Panc1 (cell line): ENCODE measurements around the gene ZNF845. TPM values are rescaled to one million over a fixed set of nuclear protein-coding genes. Genes with fewer than 3 reads are reported as not detected.

Experiments used
- ATAC-seq: fragments of 200-7000 bp; cut with Tn5 transposase; 2 replicates; pipeline ENCODE4 v1.9.1; 2020; ENCODE audit warnings: mild to moderate bottlenecking, moderate library complexity
- BruUV-seq: library from RNA; stranded (reverse); fragments of 400-500 nt; replicated peaks from 2 replicates; lab custom pipeline; 2021; lab: Mats Ljungman, UMichigan
- CTCF ChIA-PET: fragments of 300-600 bp; sonication (Branson Sonifier 250); formaldehyde crosslinking; loops from one replicate; lab custom pipeline; 2022; ENCODE audit warnings: antibody characterized with exemption; lab: Charles Lee
- POLR2A ChIA-PET: fragments of 300-600 bp; sonication (Branson Sonifier 250); formaldehyde crosslinking; loops from one replicate; lab custom pipeline; 2022; ENCODE audit warnings: antibody characterized with exemption; lab: Charles Lee
- DNase-seq: peaks from one replicate; pipeline ENCODE4 v3.0.0-alpha.2; 2010; ENCODE audit warnings: low read depth, low spot score
- H3K27ac ChIP-seq: 2 replicates; pipeline ENCODE4 v1.5.1; 2011; ENCODE audit warnings: mild to moderate bottlenecking, low read length, inconsistent platforms
- H3K27me3 ChIP-seq: fragments of 200-500 bp; sonication (Bioruptor generic); 2 replicates; pipeline ENCODE4 v1.6.0; 2014; ENCODE audit warnings: low read length, inconsistent platforms; ENCODE audit not compliant: control insufficient read depth, insufficient read depth
- H3K36me3 ChIP-seq: fragments of 200-500 bp; sonication (Bioruptor generic); 2 replicates; pipeline ENCODE4 v1.5.1; 2014; ENCODE audit warnings: inconsistent platforms, mild to moderate bottlenecking, low read length, moderate library complexity; ENCODE audit not compliant: control insufficient read depth, insufficient read depth
- H3K4me1 ChIP-seq: 2 replicates; pipeline ENCODE4 v1.5.1; 2011; ENCODE audit warnings: inconsistent platforms, mild to moderate bottlenecking, low read length, moderate library complexity; ENCODE audit not compliant: control insufficient read depth, insufficient read depth
- H3K4me3 ChIP-seq, 2 experiments: 2 replicates each; pipeline ENCODE4 v1.5.1; 2011 to 2012; ENCODE audit warnings: low read depth in 2 of 2, low read length in 2 of 2, mild to moderate bottlenecking in 2 of 2, inconsistent platforms in 1 of 2, moderate library complexity in 1 of 2
- H3K9me3 ChIP-seq: fragments of 200-500 bp; sonication (Bioruptor generic); 2 replicates; pipeline ENCODE4 v1.5.1; 2014; ENCODE audit warnings: low read depth, mild to moderate bottlenecking, inconsistent platforms, low read length, moderate library complexity; ENCODE audit not compliant: control insufficient read depth, insufficient read depth
- CTCF ChIP-seq: fragments of 450-650 bp; IDR thresholded peaks from 2 replicates; pipeline ENCODE4 v1.5.1; 2017; ENCODE audit warnings: mild to moderate bottlenecking
- POLR2AphosphoS5 ChIP-seq: IDR thresholded peaks from 2 replicates; pipeline ENCODE4 v1.6.1; 2012; ENCODE audit warnings: mild to moderate bottlenecking, low read depth, low read length, moderate library complexity
- SIN3A ChIP-seq: IDR thresholded peaks from 2 replicates; pipeline ENCODE4 v1.6.1; 2012; ENCODE audit warnings: low read depth, mild to moderate bottlenecking, low read length, moderate library complexity, borderline replicate concordance; ENCODE audit not compliant: insufficient read depth
- TCF7L2 ChIP-seq: IDR thresholded peaks from 2 replicates; pipeline ENCODE4 v1.6.1; 2011; ENCODE audit warnings: mild to moderate bottlenecking, low read depth, low read length, inconsistent platforms
- in situ Hi-C: cut with HindIII; loops from 2 replicates; pipeline ENCODE4 v1.10.0; 2016; ENCODE audit warnings: low sequenced_read_pairs, low pct_unique_long_range_greater_than_20kb
- intact Hi-C: fragments of 100-400 bp; cut with micrococcal nuclease; formaldehyde crosslinking; loops from one replicate; pipeline ENCODE4 v1.10.0; 2022; ENCODE audit not compliant: unreplicated experiment
- total RNA-seq: library from RNA; stranded (reverse); gene quantifications from one replicate; pipeline ENCODE4 v1.2.1, GENCODE V29; 2021; ENCODE audit not compliant: unreplicated experiment
- TF ChIP-seq, protein P1 (sequence below), 2 experiments: IDR thresholded peaks; 2 replicates each; pipeline ENCODE4 v1.6.1; 2011 to 2012; ENCODE audit warnings: low read depth in 2 of 2, control low read depth in 1 of 2, low read length in 1 of 2, mild to moderate bottlenecking in 1 of 2, moderate library complexity in 1 of 2; ENCODE audit not compliant: insufficient read depth in 1 of 2

Gene ZNF845
- total RNA-seq, 1 experiment from 2014 or later: 12.3 TPM

- H3K36me3 ChIP-seq: no peaks in the 10 kb centered on the region
- H3K27ac ChIP-seq: no peak overlapping the region
- POLR2A ChIA-PET: interaction anchor here (0.6 kb wide), 1 partner anchor 18 kb away, joined by 9 read pairs; no protein-coding TSS in a partner anchor
- TF ChIP-seq TCF7L2 (no peak), CTCF (no peak), POLR2AphosphoS5 (no peak), SIN3A (no peak)
- TF ChIP-seq, protein P1, sequence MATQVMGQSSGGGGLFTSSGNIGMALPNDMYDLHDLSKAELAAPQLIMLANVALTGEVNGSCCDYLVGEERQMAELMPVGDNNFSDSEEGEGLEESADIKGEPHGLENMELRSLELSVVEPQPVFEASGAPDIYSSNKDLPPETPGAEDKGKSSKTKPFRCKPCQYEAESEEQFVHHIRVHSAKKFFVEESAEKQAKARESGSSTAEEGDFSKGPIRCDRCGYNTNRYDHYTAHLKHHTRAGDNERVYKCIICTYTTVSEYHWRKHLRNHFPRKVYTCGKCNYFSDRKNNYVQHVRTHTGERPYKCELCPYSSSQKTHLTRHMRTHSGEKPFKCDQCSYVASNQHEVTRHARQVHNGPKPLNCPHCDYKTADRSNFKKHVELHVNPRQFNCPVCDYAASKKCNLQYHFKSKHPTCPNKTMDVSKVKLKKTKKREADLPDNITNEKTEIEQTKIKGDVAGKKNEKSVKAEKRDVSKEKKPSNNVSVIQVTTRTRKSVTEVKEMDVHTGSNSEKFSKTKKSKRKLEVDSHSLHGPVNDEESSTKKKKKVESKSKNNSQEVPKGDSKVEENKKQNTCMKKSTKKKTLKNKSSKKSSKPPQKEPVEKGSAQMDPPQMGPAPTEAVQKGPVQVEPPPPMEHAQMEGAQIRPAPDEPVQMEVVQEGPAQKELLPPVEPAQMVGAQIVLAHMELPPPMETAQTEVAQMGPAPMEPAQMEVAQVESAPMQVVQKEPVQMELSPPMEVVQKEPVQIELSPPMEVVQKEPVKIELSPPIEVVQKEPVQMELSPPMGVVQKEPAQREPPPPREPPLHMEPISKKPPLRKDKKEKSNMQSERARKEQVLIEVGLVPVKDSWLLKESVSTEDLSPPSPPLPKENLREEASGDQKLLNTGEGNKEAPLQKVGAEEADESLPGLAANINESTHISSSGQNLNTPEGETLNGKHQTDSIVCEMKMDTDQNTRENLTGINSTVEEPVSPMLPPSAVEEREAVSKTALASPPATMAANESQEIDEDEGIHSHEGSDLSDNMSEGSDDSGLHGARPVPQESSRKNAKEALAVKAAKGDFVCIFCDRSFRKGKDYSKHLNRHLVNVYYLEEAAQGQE (IDR thresholded peaks at IDR 0.05; ENCODE audit: insufficient read depth in 1 of 2, low read depth in 2 of 2, low read length in 1 of 2): no peak
- H3K9me3 ChIP-seq: peaks cover 22% of the 10 kb centered on the region
- no TSS peak for BruUV-seq
- in situ Hi-C loops: no loop called here
- intact Hi-C loops: no loop called here
- H3K4me3 ChIP-seq: no peak overlapping the region
- DNase-seq (no peak), ATAC-seq (no peak)
- CTCF ChIA-PET: no interaction called here
- H3K4me1 ChIP-seq: no peaks in the 10 kb centered on the region
- no peaks in the 10 kb centered on the region for H3K27me3 ChIP-seq
These were observed 54.6 kb downstream of the ZNF845 start for GRCh38 chr19:53388168-53388567.

GRCh38 chr19:53388904-53389303 is 55.4 kb downstream of the ZNF845 start:
- Histone ChIP-seq H3K36me3 (no peaks in the 10 kb centered on the region), H3K4me1 (no peaks in the 10 kb centered on the region), H3K27me3 (no peaks in the 10 kb centered on the region), H3K27ac (no peak overlapping the region), H3K4me3 (no peak overlapping the region), H3K9me3 (peaks cover 15% of the 10 kb centered on the region)
- intact Hi-C loops (no loop called here), in situ Hi-C loops (no loop called here)
- peak; percentile 17 for DNase-seq
- 0 out of 2 replicates have a peak, but pooled peaks have one; percentile 25 for ATAC-seq
- TF ChIP-seq CTCF: no peak
- TF ChIP-seq SIN3A: no peak
- ChIA-PET POLR2A (no interaction called here), CTCF (interaction anchor here (0.5 kb wide), 1 partner anchor 441 kb away, joined by 4 read pairs; no protein-coding TSS in a partner anchor)
- BruUV-seq: no TSS peak
